Body of pancreas (tissue), 4 donors: ENCODE results near the gene ELMOD2. TPM values are rescaled to one million over a fixed set of nuclear protein-coding genes. Genes with fewer than 3 reads are reported as not detected.

Experiments
- ATAC-seq: fragments of 150-250 bp; one replicate; pipeline ENCODE4 v1.9.1; 2016
- DNase-seq, 4 donors: peaks; one replicate each; pipeline ENCODE4 v3.0.0-alpha.2; 2019
- H3K27ac ChIP-seq, 4 donors: fragments of 200-600 bp; sonication (generic); 1 replicate in 3 of 4; 2 replicates in 1 of 4; pipeline versions ENCODE4 v1.5.1 to v1.6.1; 2016 to 2019; ENCODE audit warnings: mild to moderate bottlenecking in 1 of 4, mixed read lengths in 1 of 4, moderate library complexity in 1 of 4
- H3K27me3 ChIP-seq, 2 donors: fragments of 200-600 bp; sonication (generic); one replicate each; pipeline ENCODE4 v1.6.0; 2016; ENCODE audit warnings: mild to moderate bottlenecking in 1 of 2
- H3K36me3 ChIP-seq, 2 donors: fragments of 200-600 bp; sonication (generic); replicated peaks in 1 of 2; 2 replicates each; pipeline ENCODE4 v1.5.1; 2016; ENCODE audit warnings: low read depth in 2 of 2; ENCODE audit not compliant: insufficient read depth in 1 of 2
- H3K4me1 ChIP-seq: fragments of 200-600 bp; sonication (generic); one replicate; pipeline ENCODE4 v1.6.0; 2016
- H3K4me3 ChIP-seq, 2 donors: fragments of 200-600 bp; sonication (generic); 1 replicate in 1 of 2; 2 replicates in 1 of 2; pipeline ENCODE4 v1.5.1; 2016 to 2019
- H3K9me3 ChIP-seq, 3 donors: fragments of 200-600 bp; sonication (generic); 1 replicate in 2 of 3; 2 replicates in 1 of 3; pipeline ENCODE4 v1.5.1; 2016
- CTCF ChIP-seq, 7 experiments: fragments of 450-650 bp in 4 of 7; fragments of 200-600 bp in 3 of 7; sonication (generic) in 3 of 7; IDR thresholded peaks; one replicate each; pipeline ENCODE4 v1.5.1; 2016 to 2019; ENCODE audit warnings: antibody characterized with exemption in 7 of 7
- POLR2A ChIP-seq, 3 donors: fragments of 450-650 bp; IDR thresholded peaks; one replicate each; pipeline ENCODE4 v1.6.1; 2016; ENCODE audit warnings: antibody characterized with exemption in 3 of 3, mild to moderate bottlenecking in 2 of 3
- WGBS, 2 donors: methylation state at CpG; one replicate each; pipeline ENCODE4 v1.1.5; 2017; 5-methylcytosine and 5-hydroxymethylcytosine counted together
- intact Hi-C: fragments of 100-400 bp; cut with DNase I; formaldehyde crosslinking; loops from one replicate; pipeline ENCODE4 v1.15.1; 2023
- total RNA-seq, 2 donors: library from RNA; depleted of rRNA; stranded (reverse); fragments of >200 nt; gene quantifications; one replicate each; pipeline ENCODE4 v1.1.0, GENCODE V29; 2016

Gene ELMOD2
- total RNA-seq, 2 donors from 2014 or later = 16.6 to 29.7 TPM

GRCh38 chr4:140571620-140572019 lies 47.7 kb downstream of the ELMOD2 start:
- peaks cover 20% of the 10 kb centered on the region for H3K4me1 ChIP-seq
- no peaks in the 10 kb centered on the region for H3K36me3 ChIP-seq
- intact Hi-C loops = no loop called here
- no peak for DNase-seq
- WGBS, 2 donors = 82 to 85% methylated on average over 2 of the region's 2 CpGs
- ATAC-seq = no peak
- H3K4me3 ChIP-seq = no peak overlapping the region
- no peak overlapping the region for H3K27ac ChIP-seq
- H3K9me3 ChIP-seq = peaks cover 0 to 6% (median 0%) of the 10 kb centered on the region in 3 donors
- TF ChIP-seq POLR2A (IDR thresholded peaks at IDR 0.05) = no peak
- no peak for TF ChIP-seq CTCF (IDR thresholded peaks at IDR 0.05)
- H3K27me3 ChIP-seq = peaks cover 0 to 11% of the 10 kb centered on the region in 2 donors

- intact Hi-C loops = no loop called here
- no peaks in the 10 kb centered on the region for H3K4me1 ChIP-seq
- H3K36me3 ChIP-seq = no peaks in the 10 kb centered on the region
- TF ChIP-seq POLR2A (IDR thresholded peaks at IDR 0.05) = no peak
- ATAC-seq = no peak
- peaks cover 0 to 6% (median 0%) of the 10 kb centered on the region in 3 donors for H3K9me3 ChIP-seq
- 49 to 81% methylated on average over 4 of the region's 4 CpGs for WGBS, 2 donors
- DNase-seq = no peak
- no peak overlapping the region for H3K4me3 ChIP-seq
- H3K27ac ChIP-seq = no peak overlapping the region
- peaks cover 0 to 13% of the 10 kb centered on the region in 2 donors for H3K27me3 ChIP-seq
Observed at GRCh38 chr4:140575489-140575888, 51.5 kb downstream of the ELMOD2 start.

GRCh38 chr4:140579278-140579677 lies 55.3 kb downstream of the ELMOD2 start:
- ATAC-seq = no peak

GRCh38 chr4:140581078-140581477 lies 57.1 kb downstream of the ELMOD2 start:
- WGBS, 2 donors = 61 to 71% methylated on average over 3 of the region's 3 CpGs
- Histone ChIP-seq H3K4me1 (no peaks in the 10 kb centered on the region), H3K27me3 (peaks cover 0 to 13% of the 10 kb centered on the region in 2 donors), H3K36me3 (no peaks in the 10 kb centered on the region), H3K27ac (no peak overlapping the region), H3K9me3 (no peaks in the 10 kb centered on the region), H3K4me3 (no peak overlapping the region)
- no peak for DNase-seq
- no peak for ATAC-seq
- intact Hi-C loops = no loop called here
- no peak for TF ChIP-seq POLR2A (IDR thresholded peaks at IDR 0.05)
- TF ChIP-seq CTCF (IDR thresholded peaks at IDR 0.05) = no peak

More at GRCh38 chr4:140579278-140579677, 55.3 kb downstream of the ELMOD2 start:
- H3K9me3 ChIP-seq = no peaks in the 10 kb centered on the region
- TF ChIP-seq CTCF (IDR thresholded peaks at IDR 0.05) (no peak), POLR2A (IDR thresholded peaks at IDR 0.05) (no peak)
- H3K27ac ChIP-seq = no peak overlapping the region
- no peaks in the 10 kb centered on the region for H3K4me1 ChIP-seq
- H3K4me3 ChIP-seq = no peak overlapping the region
- no peaks in the 10 kb centered on the region for H3K36me3 ChIP-seq
- intact Hi-C loops = no loop called here
- WGBS, 2 donors = 6 to 12% methylated on average over 25 to 27 of the region's 27 CpGs
- peak in 1 of 4 donors; percentile 26 for DNase-seq
- H3K27me3 ChIP-seq = peaks cover 0 to 13% of the 10 kb centered on the region in 2 donors

- no peak for DNase-seq
- ATAC-seq = no peak
- no peaks in the 10 kb centered on the region for H3K36me3 ChIP-seq
- TF ChIP-seq POLR2A (IDR thresholded peaks at IDR 0.05) (no peak), CTCF (IDR thresholded peaks at IDR 0.05) (no peak)
- no peaks in the 10 kb centered on the region for H3K9me3 ChIP-seq
- H3K27me3 ChIP-seq = peaks cover 0 to 8% of the 10 kb centered on the region in 2 donors
- no peak overlapping the region for H3K4me3 ChIP-seq
- WGBS, 2 donors = 45 to 48% methylated on average over 1 of the region's 1 CpG
- H3K27ac ChIP-seq = no peak overlapping the region
- H3K4me1 ChIP-seq = no peaks in the 10 kb centered on the region
- intact Hi-C loops = no loop called here
Observed at GRCh38 chr4:140584439-140584838, 60.5 kb downstream of the ELMOD2 start.
